ENCODE results near the gene C1QTNF3.
"Not testable (repeated sequence)": the region's sequence is repeated elsewhere in the genome, so short reads cannot be mapped to it uniquely, and the experiment has no call there.

Gene C1QTNF3, protein sequence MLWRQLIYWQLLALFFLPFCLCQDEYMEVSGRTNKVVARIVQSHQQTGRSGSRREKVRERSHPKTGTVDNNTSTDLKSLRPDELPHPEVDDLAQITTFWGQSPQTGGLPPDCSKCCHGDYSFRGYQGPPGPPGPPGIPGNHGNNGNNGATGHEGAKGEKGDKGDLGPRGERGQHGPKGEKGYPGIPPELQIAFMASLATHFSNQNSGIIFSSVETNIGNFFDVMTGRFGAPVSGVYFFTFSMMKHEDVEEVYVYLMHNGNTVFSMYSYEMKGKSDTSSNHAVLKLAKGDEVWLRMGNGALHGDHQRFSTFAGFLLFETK

DNA sequence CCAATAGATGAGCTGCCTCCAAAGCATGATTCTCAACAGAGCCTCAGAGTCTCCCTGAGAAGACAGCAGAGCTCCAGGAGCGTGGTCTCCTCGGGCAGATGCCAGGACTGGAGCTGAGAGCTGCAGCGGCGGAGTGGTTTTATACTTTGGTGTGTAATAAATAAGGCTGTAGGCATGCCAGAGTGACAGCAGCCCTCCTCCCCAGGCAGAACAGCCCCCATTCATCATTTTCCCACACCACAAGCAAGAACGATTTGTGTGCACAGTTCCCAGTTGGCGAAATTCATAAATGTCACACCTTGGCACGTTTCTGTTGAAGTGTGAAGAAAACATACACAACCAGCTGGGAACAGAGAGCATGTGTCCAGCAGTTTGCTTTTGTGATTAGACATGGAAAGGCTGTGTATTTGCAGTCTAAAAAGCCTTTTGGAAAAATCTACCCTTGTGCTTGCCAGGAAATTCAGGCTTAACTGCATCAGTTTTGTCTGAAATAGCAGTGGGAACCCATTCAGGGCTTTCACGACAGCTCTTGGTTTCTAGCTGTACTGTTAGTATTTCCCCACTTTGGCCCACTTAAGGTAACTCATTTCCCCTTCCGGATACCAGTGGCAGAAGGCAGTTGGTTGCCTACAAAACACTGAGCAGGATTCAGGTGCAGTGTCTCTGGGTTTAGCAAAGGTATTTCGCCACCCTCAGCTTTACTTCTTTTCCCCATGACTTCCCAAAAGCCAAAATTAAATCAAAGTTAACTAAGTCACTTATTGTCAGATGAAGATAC lies at the start of gene C1QTNF3:
Gene C1QTNF3 (minus strand): TSS at position 115 of the 778 bp plus-strand sequence. CDS start 88 bp downstream, at position 27.
- DNase-seq = no peak

DNA sequence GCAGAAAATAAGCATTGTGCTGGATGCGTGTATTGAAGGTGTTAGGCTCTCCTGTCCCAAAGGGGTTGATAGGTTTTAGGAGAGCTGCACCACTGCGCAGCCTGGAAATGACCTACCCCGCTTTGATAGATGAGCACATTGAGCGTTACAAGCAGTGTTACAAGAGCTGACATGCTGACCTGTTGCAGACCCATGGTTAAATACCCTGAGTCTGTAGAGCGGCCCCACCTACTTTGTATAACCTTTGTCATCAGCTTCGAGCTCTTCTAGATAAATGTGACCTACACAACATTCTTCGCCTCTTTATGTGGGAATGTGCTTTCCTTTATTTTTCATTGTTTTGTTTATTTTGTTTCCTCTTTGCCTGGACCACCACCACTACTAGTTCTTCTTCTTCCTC lies 48.0 kb upstream of the C1QTNF3 start:
- not testable (repeated sequence) for DNase-seq

DNA sequence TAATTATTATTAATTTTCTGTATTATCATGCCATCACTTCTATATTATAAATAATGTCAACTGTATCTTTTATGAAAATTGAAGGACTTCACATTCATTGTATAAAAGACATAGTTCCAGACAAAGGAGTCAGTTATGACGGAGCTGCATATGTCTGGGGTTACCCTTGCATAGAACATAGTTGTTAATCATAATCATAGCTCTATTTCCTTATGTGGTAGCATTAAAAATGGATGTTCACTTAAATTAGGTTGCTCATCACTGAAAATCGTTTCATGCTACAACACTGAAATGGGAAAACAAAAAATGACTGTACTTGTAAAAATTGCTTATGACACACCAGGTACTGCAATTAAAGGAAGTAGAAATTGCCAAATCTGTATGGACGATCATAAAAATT lies 46.8 kb upstream of the C1QTNF3 start:
- DNase-seq = not testable (repeated sequence)

DNA sequence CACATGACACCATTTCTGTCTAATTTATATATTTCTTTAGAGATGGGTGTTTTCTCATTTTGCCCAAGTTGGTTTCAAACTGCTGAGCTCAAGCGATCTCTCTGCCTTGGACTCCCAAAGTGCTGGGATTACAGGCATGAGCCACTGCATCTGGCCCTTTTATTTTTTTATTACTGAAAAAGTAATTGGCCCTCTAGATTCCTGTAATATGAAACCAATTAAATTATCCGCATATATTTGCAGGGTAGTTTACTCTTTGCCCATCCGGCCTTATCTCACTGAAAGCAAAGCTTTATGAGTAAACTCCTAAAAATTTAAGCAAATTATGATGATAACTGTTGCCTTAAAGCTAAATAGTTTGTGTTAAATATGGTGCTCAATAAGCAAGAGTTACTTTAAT lies 44.7 kb upstream of the C1QTNF3 start:
- DNase-seq = not testable (repeated sequence)

DNA sequence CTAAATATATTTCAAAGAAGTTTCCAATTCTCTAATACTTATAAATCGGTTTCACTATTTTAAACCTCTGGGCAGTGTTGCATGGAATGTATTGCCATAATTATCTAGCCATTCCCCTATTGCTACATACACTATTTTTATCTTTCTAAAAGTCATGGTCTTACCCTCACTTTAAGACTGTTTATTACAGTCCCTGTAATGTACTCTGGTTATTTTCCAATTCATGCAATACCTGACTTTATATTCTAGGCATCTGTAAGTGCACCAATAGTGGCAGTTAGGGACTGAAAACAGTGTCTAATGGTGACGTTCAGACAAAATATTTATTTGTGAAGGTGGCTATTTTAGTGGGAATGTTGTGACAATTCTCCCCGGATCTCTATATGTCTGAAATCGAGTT lies 40.9 kb upstream of the C1QTNF3 start:
- DNase-seq = not testable (repeated sequence)

DNA sequence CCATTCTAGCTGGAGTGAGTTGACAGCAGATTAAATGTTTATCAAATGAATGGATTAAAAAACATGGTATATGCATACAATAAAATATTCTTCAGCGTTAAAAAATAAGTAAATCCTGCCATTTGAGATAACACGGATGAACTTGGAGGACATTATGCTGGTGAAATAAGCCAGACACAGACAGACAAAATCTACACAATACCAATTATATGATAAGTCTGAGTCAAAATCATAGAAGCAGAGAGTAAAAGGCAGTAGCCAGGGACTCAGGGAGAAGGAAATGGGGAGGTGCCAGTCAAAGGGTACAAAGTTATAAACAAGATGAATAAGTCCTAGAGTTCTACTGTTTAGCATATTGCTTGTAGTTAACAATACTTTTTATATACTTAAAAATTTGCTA lies 36.5 kb upstream of the C1QTNF3 start:
- not testable (repeated sequence) for DNase-seq

DNA sequence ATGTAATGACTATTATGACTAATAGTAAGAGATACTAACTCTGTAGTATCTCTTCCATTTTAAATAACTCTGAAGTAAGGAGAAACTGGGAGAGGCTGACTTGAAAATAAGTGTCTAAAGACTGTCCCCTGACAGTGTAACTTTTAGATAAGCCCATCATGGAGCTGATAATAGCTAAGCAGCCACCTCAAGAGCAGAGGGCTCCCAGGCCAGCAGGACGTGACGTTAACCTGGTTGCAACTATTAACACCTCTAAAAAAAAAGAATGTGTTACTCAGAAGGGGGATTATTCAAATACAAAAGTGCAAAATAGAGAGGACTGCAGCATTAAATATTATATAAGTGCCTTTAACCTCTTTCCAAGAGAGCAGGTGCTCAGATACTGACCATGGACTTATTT lies 34.6 kb upstream of the C1QTNF3 start:
- DNase-seq = not testable (repeated sequence)

DNA sequence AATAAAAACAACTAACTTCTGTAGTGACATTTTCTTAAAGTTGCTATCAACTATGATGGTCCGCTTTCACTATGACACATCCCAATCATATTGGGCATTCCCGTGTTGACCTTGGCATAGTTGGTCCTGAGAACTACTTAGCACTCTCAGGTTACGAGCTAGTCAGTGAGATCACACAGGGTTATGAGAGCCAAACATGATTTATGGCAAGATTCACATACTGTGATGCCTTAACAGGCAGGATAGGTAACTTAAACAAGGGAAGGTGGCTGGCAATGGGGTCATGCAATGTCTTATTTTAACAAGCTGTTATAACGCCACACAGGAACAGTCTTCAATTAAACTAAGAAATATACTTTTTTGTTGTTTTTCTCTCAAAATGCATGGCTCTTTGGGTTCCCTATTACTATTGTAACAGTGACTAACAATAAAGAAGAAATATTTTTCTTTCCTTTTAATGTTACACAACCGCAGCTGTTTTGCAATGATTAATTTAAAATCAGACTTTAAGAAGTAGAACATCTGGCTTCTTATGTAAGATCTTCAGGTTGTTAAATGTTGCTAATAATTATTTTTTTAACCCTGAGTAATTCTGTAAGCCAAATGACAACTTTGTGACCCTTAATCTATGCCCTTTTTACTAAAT lies 33.8 kb upstream of the C1QTNF3 start:
- DNase-seq = not testable (repeated sequence)

DNA sequence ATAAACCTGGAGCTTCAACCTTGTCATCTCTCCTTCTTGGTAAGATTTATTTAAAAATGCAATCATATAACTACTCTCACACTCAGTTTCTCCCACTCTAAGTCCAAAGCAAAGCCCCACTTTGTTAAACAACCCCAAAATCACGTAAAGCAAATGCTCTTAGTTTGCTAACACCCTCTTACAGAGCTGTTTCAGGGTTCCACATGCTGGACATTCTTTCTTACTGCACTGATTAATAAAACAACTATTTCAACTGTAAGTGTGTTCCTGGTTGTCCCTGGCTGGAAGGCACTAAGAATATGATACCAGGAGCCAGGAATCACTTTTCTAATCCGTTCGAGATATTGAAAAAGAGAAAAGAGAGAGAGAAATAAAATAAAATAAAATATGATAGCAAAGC lies 31.5 kb upstream of the C1QTNF3 start:
- not testable (repeated sequence) for DNase-seq

DNA sequence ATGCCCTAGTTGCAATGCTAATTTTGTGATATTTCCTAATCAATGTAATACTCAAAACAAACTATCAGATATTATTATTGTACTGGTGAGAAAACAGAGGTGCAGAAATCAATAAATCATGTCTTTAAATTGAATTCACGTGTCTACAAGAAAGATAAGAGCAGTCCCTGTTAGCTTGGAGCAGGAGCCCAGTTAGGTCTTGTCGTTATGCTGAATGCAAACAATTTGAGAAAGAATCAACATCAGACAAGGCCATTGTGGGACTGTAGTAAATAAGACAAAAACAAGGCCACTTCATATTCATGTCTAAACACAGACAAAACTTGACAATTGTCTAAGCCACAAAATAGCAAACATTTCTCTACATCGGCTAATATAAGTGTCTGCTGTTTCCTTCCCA lies 31.1 kb upstream of the C1QTNF3 start:
- DNase-seq = not testable (repeated sequence)

DNA sequence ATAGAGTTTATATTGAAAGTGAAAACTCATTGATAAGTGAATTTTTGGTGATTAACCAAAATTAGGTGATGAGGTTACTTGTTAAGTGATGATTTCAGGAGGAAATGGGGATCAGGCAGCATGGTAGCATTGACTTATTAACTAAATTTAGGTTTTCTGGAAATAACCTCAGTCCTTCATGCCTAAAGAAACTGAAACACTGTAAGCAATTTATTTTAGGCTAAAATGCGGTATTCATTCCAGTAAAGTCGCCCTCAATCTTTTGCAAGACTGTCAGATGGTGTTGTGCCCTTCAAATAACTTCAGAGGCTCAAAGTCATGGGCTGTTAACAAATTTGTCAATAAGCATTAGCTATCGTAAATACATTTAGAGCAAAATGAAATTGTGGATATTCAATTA lies 27.6 kb upstream of the C1QTNF3 start:
- DNase-seq = not testable (repeated sequence)

DNA sequence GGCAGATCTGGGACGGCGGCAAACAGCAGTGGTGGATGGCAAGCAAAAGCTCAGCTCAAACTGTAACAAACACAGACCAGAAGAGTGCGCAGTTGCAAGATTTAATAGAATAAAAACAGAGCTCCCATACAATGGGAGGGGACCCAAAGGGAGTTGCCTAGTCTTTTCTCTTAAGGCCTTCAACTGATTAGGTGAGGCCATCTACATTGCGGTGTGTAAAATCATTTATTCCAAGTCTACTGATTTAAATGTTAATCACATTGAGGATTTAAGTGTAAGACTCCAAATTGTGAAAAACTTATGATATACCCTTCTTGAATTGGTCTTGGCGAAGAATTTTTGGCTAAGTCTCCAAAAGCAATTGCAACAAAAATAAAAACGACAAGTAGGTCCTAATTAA lies 21.6 kb upstream of the C1QTNF3 start:
- DNase-seq = no peak

DNA sequence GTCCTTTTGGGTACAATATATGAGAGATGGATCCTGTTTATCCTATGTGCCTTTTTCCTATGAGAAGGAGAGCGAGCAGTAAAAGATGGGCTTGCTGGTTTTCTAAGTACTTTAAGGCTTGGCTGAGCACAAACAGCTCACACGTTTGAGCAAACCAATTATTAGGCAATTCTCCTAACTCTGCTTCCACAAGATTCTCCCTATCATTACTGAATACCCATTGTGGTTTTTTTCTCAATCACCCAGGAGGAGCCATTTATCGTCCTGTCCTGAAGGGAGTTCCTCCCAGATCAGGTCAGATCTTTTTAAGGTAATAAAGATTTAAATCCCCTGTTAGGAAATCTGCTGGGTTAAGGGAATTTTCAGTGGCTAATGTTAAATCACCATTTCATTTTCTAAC lies 19.4 kb upstream of the C1QTNF3 start:
- no peak for DNase-seq

DNA sequence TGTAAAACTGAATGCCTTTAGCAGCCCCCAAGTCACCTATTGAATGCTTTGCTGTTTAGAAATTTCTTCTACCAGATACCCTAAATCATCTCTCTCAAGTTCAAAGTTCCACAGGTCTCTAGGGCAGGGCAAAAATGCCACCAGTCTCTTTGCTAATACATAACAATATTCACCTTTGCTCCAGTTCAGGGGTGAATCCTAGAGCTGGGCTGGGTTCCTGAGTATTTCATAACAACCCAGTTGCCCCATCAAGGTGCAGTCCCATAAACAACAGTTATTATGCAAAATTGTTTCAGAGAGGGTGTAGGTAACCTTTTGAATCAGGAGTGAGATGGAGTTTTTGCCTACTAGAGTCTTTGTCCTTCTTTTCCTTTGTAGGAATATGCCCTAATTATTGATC lies 19.0 kb upstream of the C1QTNF3 start:
- no peak for DNase-seq

DNA sequence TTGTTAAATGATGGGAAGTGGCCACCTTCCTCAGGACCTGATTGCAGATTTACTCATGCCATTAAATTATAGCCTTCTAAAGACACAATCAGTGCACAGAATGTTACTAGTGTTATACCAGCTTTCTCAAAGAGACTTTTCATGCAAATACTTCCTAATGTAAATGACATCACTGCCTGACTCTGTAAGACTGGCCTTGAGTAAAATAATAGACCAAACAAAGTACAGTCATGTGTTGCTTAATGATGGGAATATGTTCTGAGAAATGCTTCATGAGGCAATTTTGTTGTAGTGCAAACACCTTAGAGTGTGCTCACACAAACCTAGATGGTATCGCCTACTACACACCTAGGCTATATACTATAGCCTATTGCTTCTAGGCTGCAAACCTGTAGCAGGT lies 17.0 kb upstream of the C1QTNF3 start:
- DNase-seq = no peak

DNA sequence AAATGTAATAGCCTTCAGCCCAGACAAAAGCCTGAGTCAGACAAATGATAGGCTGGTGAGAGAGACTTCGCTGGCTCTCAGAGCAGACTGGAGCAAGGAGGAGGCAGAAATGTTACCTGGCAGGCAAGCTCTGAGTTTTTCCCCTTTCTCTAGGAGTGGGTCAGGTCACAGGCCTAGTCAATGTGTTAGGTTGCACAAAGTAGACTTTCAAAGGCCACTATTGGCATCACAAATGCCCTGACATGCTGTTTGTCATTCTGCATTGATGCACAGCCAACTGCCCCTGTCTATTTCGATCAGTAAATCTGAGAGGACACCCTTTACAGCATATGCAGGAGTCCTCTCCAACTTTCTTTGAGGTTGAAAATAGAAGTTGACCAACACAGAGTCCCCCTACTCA lies 15.5 kb upstream of the C1QTNF3 start:
- DNase-seq = no peak

DNA sequence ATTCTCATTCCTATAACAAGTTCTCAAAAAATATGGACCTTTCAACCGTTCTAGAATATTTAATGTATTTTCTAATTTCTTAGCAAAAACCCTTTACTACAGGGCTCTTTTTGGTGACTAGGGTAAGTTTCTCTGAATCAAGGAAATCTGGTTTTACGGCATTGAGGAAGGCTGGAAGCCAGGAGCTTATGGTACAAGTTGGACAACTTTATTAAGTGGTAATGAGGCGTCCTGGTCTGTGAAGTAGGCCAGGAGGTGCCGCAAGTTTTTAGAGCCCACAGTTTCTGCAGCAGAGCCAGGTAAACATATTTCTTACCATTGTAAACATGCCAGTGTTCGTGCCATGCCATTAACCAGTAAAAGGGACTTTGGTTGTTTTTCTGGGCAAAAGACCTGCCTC lies 14.6 kb upstream of the C1QTNF3 start:
- no peak for DNase-seq

DNA sequence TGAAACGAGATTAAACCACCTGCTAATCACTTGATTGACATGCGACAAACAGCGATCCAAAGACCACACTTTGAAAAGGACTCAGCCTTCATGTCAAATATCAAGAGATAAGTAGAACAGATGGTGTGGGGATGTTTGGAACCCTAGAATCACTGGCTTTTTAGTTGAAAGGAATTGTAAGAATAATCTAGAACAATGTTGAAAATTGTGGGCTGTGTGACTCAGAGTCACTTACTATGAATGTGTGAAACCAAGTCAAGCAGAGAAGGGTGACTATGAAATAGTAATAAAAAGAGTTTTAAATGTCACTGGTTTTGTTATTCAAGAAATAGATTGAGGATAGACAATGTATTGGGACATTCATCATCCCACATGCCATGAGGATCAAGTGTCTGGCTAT lies 14.1 kb upstream of the C1QTNF3 start:
- DNase-seq = no peak

DNA sequence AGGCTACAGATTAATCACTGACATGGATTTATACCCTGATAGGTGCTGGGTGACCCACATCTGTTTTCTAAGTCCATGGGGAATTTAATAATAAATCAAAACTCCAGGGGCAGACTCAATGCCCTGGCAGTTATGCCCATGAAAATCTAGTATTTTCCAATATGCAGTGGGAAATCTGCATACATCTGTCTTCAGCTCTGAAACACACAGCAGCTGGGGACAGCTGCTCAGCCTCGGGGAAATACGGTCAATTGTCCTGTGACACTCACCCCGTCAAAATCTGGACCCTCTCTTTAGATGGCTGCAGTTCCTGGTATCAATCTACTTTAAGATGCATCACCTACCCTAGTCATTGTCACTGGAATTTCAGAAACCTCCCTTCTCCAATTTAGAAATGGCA lies 12.7 kb upstream of the C1QTNF3 start:
- no peak for DNase-seq

DNA sequence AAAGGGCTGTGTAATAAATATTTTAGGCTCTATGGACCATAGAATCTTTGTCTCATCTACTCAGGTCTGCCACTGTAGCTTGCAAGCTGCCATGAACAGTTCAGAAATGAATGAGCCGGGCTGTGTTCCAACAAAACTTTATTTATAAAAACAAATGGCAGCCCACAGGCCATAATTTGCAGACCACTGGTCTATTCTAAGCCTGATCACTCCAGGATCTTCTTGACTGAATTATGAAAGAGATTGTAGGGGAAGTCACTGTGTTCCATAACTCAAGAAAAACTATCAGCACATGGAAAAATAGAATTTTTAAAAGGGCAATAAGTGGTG lies 11.4 kb upstream of the C1QTNF3 start:
- DNase-seq = no peak

DNA sequence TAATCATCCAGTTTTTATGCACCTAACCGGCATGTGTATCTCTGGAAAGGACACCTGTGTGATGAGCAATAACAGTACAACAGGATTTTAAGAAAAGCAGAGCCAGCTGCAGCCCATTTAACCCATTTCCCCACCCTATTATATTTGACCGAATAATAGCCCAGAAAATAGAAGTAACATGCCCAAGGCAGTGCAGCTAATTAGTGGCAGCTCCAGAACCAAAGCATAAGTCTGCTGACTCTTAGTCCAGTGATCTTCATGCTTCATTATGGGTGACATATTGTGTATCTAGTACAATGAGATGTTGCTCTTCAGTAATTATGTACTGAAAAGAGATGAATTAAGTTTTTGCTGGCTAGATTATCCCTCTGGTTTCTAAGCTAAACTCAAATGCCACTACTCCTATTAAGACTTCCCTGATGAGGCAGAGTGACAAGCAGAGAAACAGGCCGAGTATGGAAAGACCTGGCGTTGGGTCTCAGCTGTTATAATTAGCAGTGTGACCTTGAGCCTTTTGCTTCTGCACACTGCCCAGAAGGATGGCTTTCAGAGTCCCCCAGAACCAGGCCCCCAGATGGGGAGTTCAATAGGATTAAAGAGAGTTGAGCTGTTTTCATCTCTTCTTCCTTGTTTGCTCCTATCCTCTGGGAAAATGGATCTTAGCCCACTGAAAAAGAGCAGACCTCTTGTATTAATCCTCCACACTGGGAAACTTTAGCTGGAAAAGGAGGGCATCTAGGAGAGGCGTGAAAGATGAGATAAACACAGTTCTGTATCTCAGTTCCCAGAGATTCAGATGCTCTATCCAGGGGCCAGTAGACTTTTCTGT lies 10.8 kb upstream of the C1QTNF3 start:
- no peak for DNase-seq

DNA sequence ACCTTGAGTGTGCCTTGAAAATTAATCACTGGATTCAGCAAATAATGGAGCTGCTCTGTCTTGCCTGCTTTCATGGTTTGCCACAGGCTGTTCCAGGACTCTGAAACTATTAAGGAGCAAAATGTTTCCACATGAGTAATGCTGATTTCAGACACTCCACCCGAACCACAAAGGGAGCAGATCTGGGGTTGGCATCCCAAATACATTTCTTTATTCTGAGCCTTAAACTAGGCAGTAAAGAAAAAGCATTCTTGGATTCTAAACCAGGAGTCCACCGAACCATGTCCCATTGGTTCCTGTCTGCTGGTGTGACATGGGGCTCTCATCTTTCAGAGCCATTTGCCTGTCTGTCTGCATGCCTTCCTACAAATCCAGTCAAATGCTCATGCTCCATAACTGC lies 10.1 kb upstream of the C1QTNF3 start:
- no peak for DNase-seq

DNA sequence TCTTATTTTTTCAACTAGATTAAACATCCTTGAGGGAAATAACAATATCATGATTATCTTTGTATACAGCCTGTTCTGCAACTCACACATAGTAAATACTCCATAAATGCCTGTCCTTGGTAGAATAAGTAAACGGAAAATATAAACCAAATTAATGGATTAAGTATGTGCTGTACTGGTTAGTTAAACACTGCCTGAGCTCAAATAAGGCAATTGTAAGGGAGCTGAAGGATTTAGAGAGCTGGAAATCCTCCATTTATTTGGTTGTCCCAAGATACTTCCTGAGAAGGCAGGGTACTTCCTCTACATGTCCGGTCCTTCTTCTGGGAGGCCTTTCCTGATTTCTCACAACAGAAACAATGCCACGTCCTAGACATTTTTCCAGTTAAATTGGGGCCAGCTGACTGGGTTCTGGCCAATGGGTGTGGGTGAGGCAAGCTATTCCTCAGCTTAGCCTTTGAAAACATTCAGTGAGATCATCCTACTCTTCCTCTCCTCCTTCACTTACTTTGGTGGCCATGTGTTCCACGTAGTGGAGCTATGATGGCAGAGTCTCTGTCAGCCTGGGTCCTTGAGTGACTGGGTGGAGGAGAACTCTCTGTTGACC lies 8.5 kb upstream of the C1QTNF3 start:
- no peak for DNase-seq
